HepG2 (cell line): ENCODE results near the gene PHF19. TPM values are rescaled to one million over a fixed set of nuclear protein-coding genes. Genes with fewer than 3 reads are reported as not detected.

Experiments used
- ATAC-seq: fragments of 200-7000 bp; cut with Tn5 transposase; 3 replicates; pipeline ENCODE4 v1.9.1; 2020; ENCODE audit warnings: mild to moderate bottlenecking, moderate library complexity
- BruUV-seq: library from RNA; stranded (reverse); fragments of 400-500 nt; replicated peaks from 2 replicates; lab custom pipeline; 2021; lab: Mats Ljungman, UMichigan
- CTCF ChIA-PET: fragments of 300-600 bp; formaldehyde crosslinking; extraction: SDS; loops from one replicate; lab custom pipeline; 2021; ENCODE audit warnings: low total read pairs, inconsistent platforms, low intra/inter-chr PET ratio; lab: Yijun Ruan, JAX
- POLR2A ChIA-PET: fragments of 350-600 bp; sonication (Branson Sonifier 250); formaldehyde crosslinking; loops from one replicate; lab custom pipeline; 2020; ENCODE audit warnings: antibody characterized with exemption, inconsistent platforms; lab: Yijun Ruan, JAX
- DNase-seq: peaks from one replicate; pipeline ENCODE4 v3.0.0-alpha.2; 2015; ENCODE audit warnings: low spot score
- FAIRE-seq: peaks from 3 replicates; lab custom pipeline; 2011; peaks lifted over from hg19 to GRCh38; lab: Jason Lieb, UNC
- H2AFZ ChIP-seq: one replicate; pipeline ENCODE4 v1.6.1; 2011; ENCODE audit warnings: low read length, inconsistent platforms
- H3K27ac ChIP-seq: fragments of 300-600 bp; 3 replicates; pipeline ENCODE4 v1.8.0; 2011; ENCODE audit warnings: mixed run types, mild to moderate bottlenecking, mixed read lengths, low read length, inconsistent platforms; ENCODE audit not compliant: insufficient read depth; ENCODE audit errors: extremely low read length
- H3K27me3 ChIP-seq, 2 experiments: fragments of 200-600 bp in 1 of 2; 2 replicates in 1 of 2; 3 replicates in 1 of 2; pipeline versions ENCODE4 v1.6.0 to v1.8.0; 2011; ENCODE audit warnings: low read length in 2 of 2, mild to moderate bottlenecking in 2 of 2, moderate library complexity in 2 of 2, inconsistent platforms in 1 of 2; ENCODE audit not compliant: insufficient read depth in 2 of 2, control insufficient read depth in 1 of 2
- H3K36me3 ChIP-seq, 2 experiments: fragments of 200-600 bp in 1 of 2; replicated peaks in 1 of 2; 2 replicates in 1 of 2; 3 replicates in 1 of 2; pipeline versions ENCODE4 v1.5.1 to v1.8.0; 2011; ENCODE audit warnings: low read length in 2 of 2, inconsistent platforms in 1 of 2; ENCODE audit not compliant: insufficient read depth in 2 of 2, control insufficient read depth in 1 of 2
- H3K4me1 ChIP-seq: 2 replicates; pipeline ENCODE4 v1.5.1; 2012; ENCODE audit warnings: low read length, inconsistent platforms; ENCODE audit not compliant: insufficient read depth
- H3K4me2 ChIP-seq: 2 replicates; pipeline ENCODE4 v1.6.0; 2011; ENCODE audit warnings: low read depth, low read length, inconsistent platforms
- H3K4me3 ChIP-seq, 3 experiments: fragments of 200-600 bp in 1 of 3; sonication (generic), shearing (Covaris generic) in 1 of 3; replicated peaks in 1 of 3; 2 replicates each; pipeline ENCODE4 v1.5.1; 2011 to 2016; ENCODE audit warnings: low read length in 3 of 3, inconsistent platforms in 2 of 3, low read depth in 2 of 3, mild to moderate bottlenecking in 2 of 3, control low read depth in 1 of 3, mixed read lengths in 1 of 3; ENCODE audit not compliant: insufficient read depth in 1 of 3
- H3K79me2 ChIP-seq: one replicate; pipeline ENCODE4 v1.6.1; 2011; ENCODE audit warnings: low read length, inconsistent platforms; ENCODE audit not compliant: insufficient read depth
- H3K9ac ChIP-seq: 2 replicates; pipeline ENCODE4 v1.6.0; 2011; ENCODE audit warnings: mild to moderate bottlenecking, low read depth, low read length, inconsistent platforms; ENCODE audit not compliant: insufficient read depth
- H3K9me3 ChIP-seq: 2 replicates; pipeline ENCODE4 v1.5.1; 2012; ENCODE audit warnings: mild to moderate bottlenecking, low read length
- H4K20me1 ChIP-seq: 2 replicates; pipeline ENCODE4 v1.6.0; 2011; ENCODE audit warnings: inconsistent platforms, mild to moderate bottlenecking, low read length, moderate library complexity; ENCODE audit not compliant: insufficient read depth
- AGO2 ChIP-seq: fragments of 200-400 bp; formaldehyde crosslinking; optimal IDR thresholded peaks from 2 replicates; pipeline ENCODE3; 2017; ENCODE audit warnings: mild to moderate bottlenecking, low read depth, low read length, moderate library complexity
- SP2 ChIP-seq: sonication (generic); formaldehyde crosslinking; IDR thresholded peaks from 2 replicates; pipeline ENCODE4 v1.5.1; 2020; ENCODE audit warnings: mild to moderate bottlenecking, missing genetic modification reagents
- TAF1 ChIP-seq: sonication (generic); formaldehyde crosslinking; IDR thresholded peaks from 2 replicates; pipeline ENCODE4 v1.4.0; 2020; ENCODE audit warnings: missing genetic modification reagents
- ZBTB20 ChIP-seq: sonication (generic); formaldehyde crosslinking; IDR thresholded peaks from 2 replicates; pipeline ENCODE4 v1.8.1; 2023; ENCODE audit warnings: missing genetic modification reagents, low read depth, mild to moderate bottlenecking, borderline replicate concordance
- WGBS: methylation state at CpG from one replicate; pipeline ENCODE4 v1.1.6; 2017; ENCODE audit warnings: low lambda C conversion rate; 5-methylcytosine and 5-hydroxymethylcytosine counted together
- in situ Hi-C: cut with HindIII; loops from 2 replicates; pipeline ENCODE4 v1.10.0; 2017; ENCODE audit warnings: low pct_unique_long_range_greater_than_20kb; ENCODE audit not compliant: extremely low pct_ligation_motif_present
- intact Hi-C: fragments of 100-400 bp; cut with micrococcal nuclease; formaldehyde crosslinking; loops from one replicate; pipeline ENCODE4 v1.10.0; 2022; ENCODE audit not compliant: unreplicated experiment
- polyA plus RNA-seq, 8 experiments: library from polyadenylated mRNA; depleted of rRNA in 3 of 8; stranded (reverse) in 7 of 8; unstranded in 1 of 8; fragments of >200 nt; fragmentation: Illumina TruSeq in 4 of 8; extraction: Trizol in 4 of 8; gene quantifications; 2 replicates each; pipeline versions ENCODE4 v1.2.1 to v1.2.3, GENCODE V29; 2011 to 2016; ENCODE audit warnings: low read depth in 4 of 8, missing spikeins in 1 of 8, mixed read lengths in 1 of 8; ENCODE audit not compliant: insufficient read depth in 1 of 8
- total RNA-seq, 5 experiments: library from RNA; depleted of rRNA; stranded (reverse); fragments of >200 nt; fragmentation: Illumina TruSeq; extraction: Trizol; gene quantifications; 2 replicates each; pipeline ENCODE4 v1.2.3, GENCODE V29; 2016; ENCODE audit warnings: low read depth in 1 of 5

PHF19 gene
- total and polyA plus RNA-seq, 2 of the 13 experiments (the other 11 are each of a cell fraction or from before 2014, with no cell fraction given) = 29.7 to 41.3 TPM

GRCh38 chr9:120856700-120857099 is 20.3 kb downstream of the PHF19 start (continued):
- TF ChIP-seq SP2 (CRISPR knock-in tag) = no peak
- no peak for TF ChIP-seq TAF1 (CRISPR knock-in tag)

- Histone ChIP-seq H3K27me3 (no peaks in the 10 kb centered on the region), H3K79me2 (no peaks in the 10 kb centered on the region), H3K9me3 (no peaks in the 10 kb centered on the region), H4K20me1 (no peaks in the 10 kb centered on the region), H3K4me3 (no peak overlapping the region), H3K4me2 (no peak overlapping the region), H3K27ac (no peak overlapping the region), H2AFZ (no peak overlapping the region), H3K4me1 (peaks cover 18% of the 10 kb centered on the region), H3K36me3 (peaks cover 15 to 32% of the 10 kb centered on the region in 2 experiments), H3K9ac (no peak overlapping the region)
- FAIRE-seq (no peak), DNase-seq (no peak), ATAC-seq (no peak)
- in situ Hi-C loops = no loop called here
- TF ChIP-seq ZBTB20 (CRISPR knock-in tag) (no peak), AGO2 (peak; percentile 58)
- no TSS peak for BruUV-seq
- CTCF ChIA-PET = no interaction called here
- POLR2A ChIA-PET = interaction anchor here (1.8 kb wide), 1 partner anchor 13 kb away, joined by 4 read pairs; no protein-coding TSS in a partner anchor
- intact Hi-C loops = no loop called here
- 92% methylated on average over 6 of the region's 7 CpGs for WGBS
Observed at GRCh38 chr9:120855827-120856670, 20.9 kb downstream of the PHF19 start.
